ENCODE data around the gene DNAH5. TPM values are rescaled to one million over a fixed set of nuclear protein-coding genes. Genes with fewer than 3 reads are reported as not detected.

DNAH5 gene
- polyA plus RNA-seq, 3 donors = not detected

- intact Hi-C loops (cut with micrococcal nuclease) = no loop called here
- Mint-ChIP-seq H3K4me1 (no peaks in the 10 kb centered on the region), H3K36me3 (no peaks in the 10 kb centered on the region), H3K9me3 (peaks cover 2 to 19% (median 7%) of the 10 kb centered on the region in 7 donors), H3K4me3 (no peak overlapping the region), H3K27me3 (ENCODE audit: low read depth in 3 of 3) (no peaks in the 10 kb centered on the region), H3K27ac (no peak overlapping the region)
- no peak for TF ChIP-seq CTCF (IDR thresholded peaks at IDR 0.05)
- H3K4me1 ChIP-seq (ENCODE audit: control insufficient read depth in 1 of 2, insufficient read depth in 2 of 2, low read length in 2 of 2) = no peaks in the 10 kb centered on the region
- no peak overlapping the region for H3K4me3 ChIP-seq (replicated peaks in 1 of 3; ENCODE audit: low read depth in 2 of 3, low read length in 3 of 3)
- H3K4me2 ChIP-seq (replicated peaks; ENCODE audit: extremely low read depth, low read length, poor library complexity, severe bottlenecking) = no peak overlapping the region
- H3K9ac ChIP-seq (ENCODE audit: insufficient read depth, low read length, poor library complexity, severe bottlenecking) = no peak overlapping the region
- no peaks in the 10 kb centered on the region for H3K79me2 ChIP-seq (ENCODE audit: insufficient read depth, low read length)
- H3K27me3 ChIP-seq (ENCODE audit: control insufficient read depth in 2 of 2, insufficient read depth in 2 of 2, low read length in 2 of 2) = no peaks in the 10 kb centered on the region
- no peak for DNase-seq
- no peak overlapping the region for H2AFZ ChIP-seq (ENCODE audit: insufficient read depth, low read depth, low read length, poor library complexity, severe bottlenecking)
- H3K27ac ChIP-seq (ENCODE audit: low read depth in 1 of 2, low read length in 2 of 2) = no peak overlapping the region
- H3K36me3 ChIP-seq (replicated peaks in 1 of 2; ENCODE audit: control insufficient read depth in 1 of 2, insufficient read depth in 2 of 2, low read length in 2 of 2) = no peaks in the 10 kb centered on the region
- 96% methylated on average over 4 of the region's 6 CpGs for WGBS (ENCODE audit: insufficient coverage)
- peaks cover 9 to 11% of the 10 kb centered on the region in 2 donors for H3K9me3 ChIP-seq (replicated peaks in 1 of 2; ENCODE audit: control insufficient read depth in 1 of 2, insufficient read depth in 1 of 2, low read length in 2 of 2)
- no peaks in the 10 kb centered on the region for H4K20me1 ChIP-seq (ENCODE audit: insufficient read depth, low read length)
Observed at GRCh38 chr5:13785781-13786415, 158.6 kb downstream of the DNAH5 start.

GRCh38 chr5:13783726-13784125 is 160.8 kb downstream of the DNAH5 start:
- WGBS (ENCODE audit: insufficient coverage) = 92% methylated on average over 10 of the region's 10 CpGs
- intact Hi-C loops (cut with micrococcal nuclease) = no loop called here
- DNase-seq = no peak
- Histone ChIP-seq H2AFZ (ENCODE audit: insufficient read depth, low read depth, low read length, poor library complexity, severe bottlenecking) (no peak overlapping the region), H3K79me2 (ENCODE audit: insufficient read depth, low read length) (no peaks in the 10 kb centered on the region), H3K9ac (ENCODE audit: insufficient read depth, low read length, poor library complexity, severe bottlenecking) (no peak overlapping the region), H3K9me3 (replicated peaks in 1 of 2; ENCODE audit: control insufficient read depth in 1 of 2, insufficient read depth in 1 of 2, low read length in 2 of 2) (peaks cover 9 to 17% of the 10 kb centered on the region in 2 donors), H4K20me1 (ENCODE audit: insufficient read depth, low read length) (no peaks in the 10 kb centered on the region), H3K27ac (ENCODE audit: low read depth in 1 of 2, low read length in 2 of 2) (no peak overlapping the region), H3K4me1 (ENCODE audit: control insufficient read depth in 1 of 2, insufficient read depth in 2 of 2, low read length in 2 of 2) (no peaks in the 10 kb centered on the region), H3K4me2 (replicated peaks; ENCODE audit: extremely low read depth, low read length, poor library complexity, severe bottlenecking) (no peak overlapping the region), H3K27me3 (ENCODE audit: control insufficient read depth in 2 of 2, insufficient read depth in 2 of 2, low read length in 2 of 2) (no peaks in the 10 kb centered on the region), H3K36me3 (replicated peaks in 1 of 2; ENCODE audit: control insufficient read depth in 1 of 2, insufficient read depth in 2 of 2, low read length in 2 of 2) (no peaks in the 10 kb centered on the region), H3K4me3 (replicated peaks in 1 of 3; ENCODE audit: low read depth in 2 of 3, low read length in 3 of 3) (no peak overlapping the region)
- H3K27ac Mint-ChIP-seq = no peak overlapping the region
- H3K4me1 Mint-ChIP-seq = no peaks in the 10 kb centered on the region
- no peaks in the 10 kb centered on the region for H3K27me3 Mint-ChIP-seq (ENCODE audit: low read depth in 3 of 3)
- H3K36me3 Mint-ChIP-seq = no peaks in the 10 kb centered on the region
- TF ChIP-seq CTCF (IDR thresholded peaks at IDR 0.05) = no peak
- peaks cover 0 to 14% (median 7%) of the 10 kb centered on the region in 7 donors for H3K9me3 Mint-ChIP-seq
- no peak overlapping the region for H3K4me3 Mint-ChIP-seq
